ENCODE results near the gene KCNH3.

Gene KCNH3

DNA sequence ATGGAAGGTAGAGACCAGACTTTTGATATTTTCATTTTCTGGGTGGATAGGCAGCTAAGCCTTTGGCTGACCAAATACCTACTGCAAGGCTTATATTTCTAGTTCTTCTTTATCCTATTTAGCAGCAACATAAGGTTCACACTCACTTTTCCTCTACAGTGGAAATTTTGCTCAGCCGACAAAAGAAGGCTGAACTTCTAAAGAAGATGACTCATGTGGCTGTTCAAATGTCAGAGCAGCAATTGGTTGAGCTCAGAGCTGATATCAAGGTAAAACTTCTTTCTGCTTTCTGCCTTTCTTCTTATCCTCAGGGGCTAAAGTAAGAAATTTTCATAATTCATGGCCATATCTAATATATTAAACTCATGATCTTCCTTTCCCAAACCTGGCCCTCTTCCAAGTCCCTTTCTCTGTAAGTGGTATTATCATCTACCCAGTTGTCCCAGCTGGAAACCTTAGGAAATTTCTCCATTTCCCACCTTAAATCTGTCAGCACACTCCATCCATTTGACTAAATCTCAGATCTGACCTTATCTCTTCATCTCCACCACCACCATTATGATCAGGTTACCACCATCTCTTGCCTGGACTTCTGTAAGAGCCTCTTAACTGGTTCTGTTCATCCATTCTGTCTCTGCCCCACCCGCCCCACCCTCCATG lies 19.8 kb upstream of the KCNH3 start:
- Histone ChIP-seq H3K9me3 (ENCODE audit: control insufficient read depth, insufficient read depth, low read depth, low read length) (no peaks in the 10 kb centered on the region), H3K4me1 (ENCODE audit: control insufficient read depth, insufficient read depth, low read length) (peaks cover 5% of the 10 kb centered on the region), H3K36me3 (ENCODE audit: control insufficient read depth in 2 of 2, insufficient read depth in 1 of 2, low read length in 2 of 2) (peaks cover 8 to 13% of the 10 kb centered on the region in 2 experiments), H3K4me3 (ENCODE audit: low read depth, low read length) (no peak overlapping the region), H3K27ac (ENCODE audit: extremely low read depth, low read depth, low read length) (no peak overlapping the region)
- ChIA-PET POLR2A (interaction anchor here (0.6 kb wide), 1 partner anchor 254 kb away, joined by 4 read pairs; no protein-coding TSS in a partner anchor), CTCF (interaction anchor here (0.6 to 19.4 kb wide), 9 partner anchors 13 to 222 kb away, joined by 3 to 517 read pairs (median 5); partner anchors contain the start of genes DNAJC22 and SPATS2)
- TF ChIP-seq ZBTB48 (tag by site-specific recombination; IDR thresholded peaks at IDR 0.05): no peak
- peak; percentile 58; the same call in 1 of the 2 replicates for TF ChIP-seq OSR2 (tag by site-specific recombination; IDR thresholded peaks at IDR 0.05)
- TF ChIP-seq, protein P1, sequence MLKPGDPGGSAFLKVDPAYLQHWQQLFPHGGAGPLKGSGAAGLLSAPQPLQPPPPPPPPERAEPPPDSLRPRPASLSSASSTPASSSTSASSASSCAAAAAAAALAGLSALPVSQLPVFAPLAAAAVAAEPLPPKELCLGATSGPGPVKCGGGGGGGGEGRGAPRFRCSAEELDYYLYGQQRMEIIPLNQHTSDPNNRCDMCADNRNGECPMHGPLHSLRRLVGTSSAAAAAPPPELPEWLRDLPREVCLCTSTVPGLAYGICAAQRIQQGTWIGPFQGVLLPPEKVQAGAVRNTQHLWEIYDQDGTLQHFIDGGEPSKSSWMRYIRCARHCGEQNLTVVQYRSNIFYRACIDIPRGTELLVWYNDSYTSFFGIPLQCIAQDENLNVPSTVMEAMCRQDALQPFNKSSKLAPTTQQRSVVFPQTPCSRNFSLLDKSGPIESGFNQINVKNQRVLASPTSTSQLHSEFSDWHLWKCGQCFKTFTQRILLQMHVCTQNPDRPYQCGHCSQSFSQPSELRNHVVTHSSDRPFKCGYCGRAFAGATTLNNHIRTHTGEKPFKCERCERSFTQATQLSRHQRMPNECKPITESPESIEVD (tag by site-specific recombination; IDR thresholded peaks at IDR 0.05): peak; percentile 91
- no peak for TF ChIP-seq ZNF394 (tag by site-specific recombination; IDR thresholded peaks at IDR 0.05; ENCODE audit: borderline replicate concordance)
- 0 out of 2 replicates have a peak, but pooled peaks have one; percentile 24 for TF ChIP-seq ZNF366 (tag by site-specific recombination; conservative IDR thresholded peaks at IDR 0.05)
- TF ChIP-seq, protein P2, sequence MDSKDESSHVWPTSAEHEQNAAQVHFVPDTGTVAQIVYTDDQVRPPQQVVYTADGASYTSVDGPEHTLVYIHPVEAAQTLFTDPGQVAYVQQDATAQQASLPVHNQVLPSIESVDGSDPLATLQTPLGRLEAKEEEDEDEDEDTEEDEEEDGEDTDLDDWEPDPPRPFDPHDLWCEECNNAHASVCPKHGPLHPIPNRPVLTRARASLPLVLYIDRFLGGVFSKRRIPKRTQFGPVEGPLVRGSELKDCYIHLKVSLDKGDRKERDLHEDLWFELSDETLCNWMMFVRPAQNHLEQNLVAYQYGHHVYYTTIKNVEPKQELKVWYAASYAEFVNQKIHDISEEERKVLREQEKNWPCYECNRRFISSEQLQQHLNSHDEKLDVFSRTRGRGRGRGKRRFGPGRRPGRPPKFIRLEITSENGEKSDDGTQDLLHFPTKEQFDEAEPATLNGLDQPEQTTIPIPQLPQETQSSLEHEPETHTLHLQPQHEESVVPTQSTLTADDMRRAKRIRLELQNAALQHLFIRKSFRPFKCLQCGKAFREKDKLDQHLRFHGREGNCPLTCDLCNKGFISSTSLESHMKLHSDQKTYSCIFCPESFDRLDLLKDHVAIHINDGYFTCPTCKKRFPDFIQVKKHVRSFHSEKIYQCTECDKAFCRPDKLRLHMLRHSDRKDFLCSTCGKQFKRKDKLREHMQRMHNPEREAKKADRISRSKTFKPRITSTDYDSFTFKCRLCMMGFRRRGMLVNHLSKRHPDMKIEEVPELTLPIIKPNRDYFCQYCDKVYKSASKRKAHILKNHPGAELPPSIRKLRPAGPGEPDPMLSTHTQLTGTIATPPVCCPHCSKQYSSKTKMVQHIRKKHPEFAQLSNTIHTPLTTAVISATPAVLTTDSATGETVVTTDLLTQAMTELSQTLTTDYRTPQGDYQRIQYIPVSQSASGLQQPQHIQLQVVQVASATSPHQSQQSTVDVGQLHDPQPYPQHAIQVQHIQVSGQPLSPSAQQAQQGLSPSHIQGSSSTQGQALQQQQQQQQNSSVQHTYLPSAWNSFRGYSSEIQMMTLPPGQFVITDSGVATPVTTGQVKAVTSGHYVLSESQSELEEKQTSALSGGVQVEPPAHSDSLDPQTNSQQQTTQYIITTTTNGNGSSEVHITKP (tag by site-specific recombination; IDR thresholded peaks at IDR 0.05): 0 out of 2 replicates have a peak, but pooled peaks have one; percentile 10
- TF ChIP-seq ZNF350 (tag by site-specific recombination; IDR thresholded peaks at IDR 0.05): no peak
- TF ChIP-seq ZNF341 (tag by site-specific recombination; IDR thresholded peaks at IDR 0.05; ENCODE audit: low read depth): no peak
- TF ChIP-seq, protein P3, sequence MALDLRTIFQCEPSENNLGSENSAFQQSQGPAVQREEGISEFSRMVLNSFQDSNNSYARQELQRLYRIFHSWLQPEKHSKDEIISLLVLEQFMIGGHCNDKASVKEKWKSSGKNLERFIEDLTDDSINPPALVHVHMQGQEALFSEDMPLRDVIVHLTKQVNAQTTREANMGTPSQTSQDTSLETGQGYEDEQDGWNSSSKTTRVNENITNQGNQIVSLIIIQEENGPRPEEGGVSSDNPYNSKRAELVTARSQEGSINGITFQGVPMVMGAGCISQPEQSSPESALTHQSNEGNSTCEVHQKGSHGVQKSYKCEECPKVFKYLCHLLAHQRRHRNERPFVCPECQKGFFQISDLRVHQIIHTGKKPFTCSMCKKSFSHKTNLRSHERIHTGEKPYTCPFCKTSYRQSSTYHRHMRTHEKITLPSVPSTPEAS (tag by site-specific recombination; IDR thresholded peaks at IDR 0.05): no peak
- TF ChIP-seq KLF1 (tag by site-specific recombination; IDR thresholded peaks at IDR 0.05): peak; percentile 50
- TF ChIP-seq, protein P4, sequence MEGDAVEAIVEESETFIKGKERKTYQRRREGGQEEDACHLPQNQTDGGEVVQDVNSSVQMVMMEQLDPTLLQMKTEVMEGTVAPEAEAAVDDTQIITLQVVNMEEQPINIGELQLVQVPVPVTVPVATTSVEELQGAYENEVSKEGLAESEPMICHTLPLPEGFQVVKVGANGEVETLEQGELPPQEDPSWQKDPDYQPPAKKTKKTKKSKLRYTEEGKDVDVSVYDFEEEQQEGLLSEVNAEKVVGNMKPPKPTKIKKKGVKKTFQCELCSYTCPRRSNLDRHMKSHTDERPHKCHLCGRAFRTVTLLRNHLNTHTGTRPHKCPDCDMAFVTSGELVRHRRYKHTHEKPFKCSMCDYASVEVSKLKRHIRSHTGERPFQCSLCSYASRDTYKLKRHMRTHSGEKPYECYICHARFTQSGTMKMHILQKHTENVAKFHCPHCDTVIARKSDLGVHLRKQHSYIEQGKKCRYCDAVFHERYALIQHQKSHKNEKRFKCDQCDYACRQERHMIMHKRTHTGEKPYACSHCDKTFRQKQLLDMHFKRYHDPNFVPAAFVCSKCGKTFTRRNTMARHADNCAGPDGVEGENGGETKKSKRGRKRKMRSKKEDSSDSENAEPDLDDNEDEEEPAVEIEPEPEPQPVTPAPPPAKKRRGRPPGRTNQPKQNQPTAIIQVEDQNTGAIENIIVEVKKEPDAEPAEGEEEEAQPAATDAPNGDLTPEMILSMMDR (tag by site-specific recombination; IDR thresholded peaks at IDR 0.05): no peak
- TF ChIP-seq ZBTB1 (tag by site-specific recombination; IDR thresholded peaks at IDR 0.05): no peak
- TF ChIP-seq ZNF521 (tag by site-specific recombination; IDR thresholded peaks at IDR 0.05): no peak
- no peak for TF ChIP-seq ZNF621 (tag by site-specific recombination; IDR thresholded peaks at IDR 0.05)
- no peak for TF ChIP-seq ZNF544 (tag by site-specific recombination; IDR thresholded peaks at IDR 0.05)
- TF ChIP-seq ZNF335 (tag by site-specific recombination; conservative IDR thresholded peaks at IDR 0.05): no peak
- TF ChIP-seq MYNN (tag by site-specific recombination; IDR thresholded peaks at IDR 0.05; ENCODE audit: borderline replicate concordance): no peak
- TF ChIP-seq HOXC10 (CRISPR knock-in tag; IDR thresholded peaks at IDR 0.05): no peak
- TF ChIP-seq, protein P5, sequence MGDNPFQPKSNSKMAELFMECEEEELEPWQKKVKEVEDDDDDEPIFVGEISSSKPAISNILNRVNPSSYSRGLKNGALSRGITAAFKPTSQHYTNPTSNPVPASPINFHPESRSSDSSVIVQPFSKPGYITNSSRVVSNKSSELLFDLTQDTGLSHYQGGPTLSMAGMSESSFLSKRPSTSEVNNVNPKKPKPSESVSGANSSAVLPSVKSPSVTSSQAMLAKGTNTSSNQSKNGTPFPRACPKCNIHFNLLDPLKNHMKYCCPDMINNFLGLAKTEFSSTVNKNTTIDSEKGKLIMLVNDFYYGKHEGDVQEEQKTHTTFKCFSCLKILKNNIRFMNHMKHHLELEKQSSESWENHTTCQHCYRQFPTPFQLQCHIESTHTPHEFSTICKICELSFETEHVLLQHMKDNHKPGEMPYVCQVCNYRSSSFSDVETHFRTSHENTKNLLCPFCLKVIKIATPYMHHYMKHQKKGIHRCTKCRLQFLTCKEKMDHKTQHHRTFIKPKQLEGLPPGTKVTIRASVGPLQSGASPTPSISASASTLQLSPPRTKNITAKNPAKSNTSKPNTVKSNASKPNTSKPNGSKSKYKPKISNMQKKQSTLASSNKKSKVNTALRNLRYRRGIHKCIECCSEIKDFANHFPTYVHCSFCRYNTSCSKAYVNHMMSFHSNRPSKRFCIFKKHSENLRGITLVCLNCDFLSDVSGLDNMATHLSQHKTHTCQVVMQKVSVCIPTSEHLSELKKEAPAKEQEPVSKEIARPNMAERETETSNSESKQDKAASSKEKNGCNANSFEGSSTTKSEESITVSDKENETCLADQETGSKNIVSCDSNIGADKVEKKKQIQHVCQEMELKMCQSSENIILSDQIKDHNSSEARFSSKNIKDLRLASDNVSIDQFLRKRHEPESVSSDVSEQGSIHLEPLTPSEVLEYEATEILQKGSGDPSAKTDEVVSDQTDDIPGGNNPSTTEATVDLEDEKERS (tag by site-specific recombination; IDR thresholded peaks at IDR 0.05): no peak
- no peak for TF ChIP-seq EGR2 (tag by site-specific recombination; IDR thresholded peaks at IDR 0.05; ENCODE audit: low read depth)
- no peak for TF ChIP-seq SALL2 (tag by site-specific recombination; IDR thresholded peaks at IDR 0.05; ENCODE audit: borderline replicate concordance)
- TF ChIP-seq ZNF654 (tag by site-specific recombination; IDR thresholded peaks at IDR 0.05; ENCODE audit: low read depth): no peak
- 0 out of 2 replicates have a peak, but pooled peaks have one; percentile 21 for TF ChIP-seq ZNF660 (tag by site-specific recombination; IDR thresholded peaks at IDR 0.05)
- TF ChIP-seq SP7 (tag by site-specific recombination; IDR thresholded peaks at IDR 0.05): 0 out of 2 replicates have a peak, but pooled peaks have one; percentile 20
- TF ChIP-seq PRDM1 (tag by site-specific recombination; IDR thresholded peaks at IDR 0.05): peak; percentile 71
- no peak for TF ChIP-seq ZSCAN30 (tag by site-specific recombination; IDR thresholded peaks at IDR 0.05)
- TF ChIP-seq ZNF37A (tag by site-specific recombination; IDR thresholded peaks at IDR 0.05): no peak

Data from HEK293 (cell line).